GM23338 (cell line): ENCODE measurements around the gene BICDL2.

Source experiments
- CREB1 ChIP-seq: fragments of 250-450 bp; sonication (Bioruptor Pico); IDR thresholded peaks from 2 replicates; pipeline ENCODE4 v1.5.0; 2020; ENCODE audit warnings: low read depth, mild to moderate bottlenecking, moderate library complexity
- ETS1 ChIP-seq: IDR thresholded peaks from 2 replicates; pipeline ENCODE4 v1.6.1; 2016; ENCODE audit warnings: antibody characterized with exemption
- EZH2 ChIP-seq: fragments of 200-600 bp; sonication (generic); IDR thresholded peaks from one replicate; pipeline ENCODE4 v1.8.0; 2017; ENCODE audit warnings: antibody characterized with exemption, mild to moderate bottlenecking, low read depth; ENCODE audit not compliant: unreplicated experiment
- JUNB ChIP-seq: IDR thresholded peaks from one replicate; pipeline ENCODE4 v1.6.1; 2016; ENCODE audit warnings: antibody characterized with exemption; ENCODE audit not compliant: unreplicated experiment
- POLR2AphosphoS5 ChIP-seq: IDR thresholded peaks from 2 replicates; pipeline ENCODE4 v1.6.1; 2016; ENCODE audit warnings: antibody characterized with exemption, low read depth
- REST ChIP-seq: IDR thresholded peaks from one replicate; pipeline ENCODE4 v1.6.1; 2018; ENCODE audit warnings: antibody characterized with exemption; ENCODE audit not compliant: unreplicated experiment
- TF ChIP-seq, protein P1 (sequence below), 2 experiments: fragments of 200-600 bp in 1 of 2; sonication (generic) in 1 of 2; conservative IDR thresholded peaks; 2 replicates each; pipeline versions ENCODE4 v1.5.1 to v1.6.1; 2016 to 2017; ENCODE audit warnings: antibody characterized with exemption in 2 of 2, low read depth in 2 of 2, mild to moderate bottlenecking in 2 of 2, moderate library complexity in 1 of 2

DNA sequence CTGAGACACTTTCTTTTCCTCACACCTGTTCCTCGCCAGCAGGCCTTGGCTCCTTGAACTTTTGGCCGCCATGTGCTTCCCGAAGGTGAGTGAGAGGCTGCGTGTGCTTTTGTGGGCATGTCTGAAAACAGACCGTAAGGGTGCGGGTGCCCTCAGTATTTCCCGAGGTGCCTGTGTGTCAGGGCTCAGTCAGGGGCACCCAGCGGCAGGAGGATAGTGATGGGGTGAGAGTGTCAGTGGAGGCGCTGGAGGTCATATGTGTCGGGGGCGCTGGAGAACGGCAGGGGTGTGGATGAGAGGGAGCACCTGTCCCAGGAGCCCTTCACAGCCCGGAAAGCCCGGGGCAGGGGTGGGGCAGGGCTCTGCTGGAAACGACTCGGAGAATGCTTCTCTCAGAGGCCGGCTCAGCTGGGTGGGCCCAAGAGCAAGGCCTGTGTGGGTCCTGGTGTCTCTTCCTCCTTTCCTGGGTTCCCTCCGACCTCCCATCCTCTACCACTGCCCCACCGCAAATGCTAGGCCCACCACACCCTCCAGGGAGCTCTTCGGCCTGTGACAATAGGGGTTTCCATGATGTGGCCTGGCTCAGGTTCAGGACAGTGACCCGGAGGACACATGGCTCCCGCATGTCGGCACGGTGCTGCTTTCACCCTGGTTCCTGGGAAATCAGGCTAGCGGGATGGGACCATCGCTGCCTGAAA lies 29.1 kb upstream of the BICDL2 start:
- TF ChIP-seq, protein P1, sequence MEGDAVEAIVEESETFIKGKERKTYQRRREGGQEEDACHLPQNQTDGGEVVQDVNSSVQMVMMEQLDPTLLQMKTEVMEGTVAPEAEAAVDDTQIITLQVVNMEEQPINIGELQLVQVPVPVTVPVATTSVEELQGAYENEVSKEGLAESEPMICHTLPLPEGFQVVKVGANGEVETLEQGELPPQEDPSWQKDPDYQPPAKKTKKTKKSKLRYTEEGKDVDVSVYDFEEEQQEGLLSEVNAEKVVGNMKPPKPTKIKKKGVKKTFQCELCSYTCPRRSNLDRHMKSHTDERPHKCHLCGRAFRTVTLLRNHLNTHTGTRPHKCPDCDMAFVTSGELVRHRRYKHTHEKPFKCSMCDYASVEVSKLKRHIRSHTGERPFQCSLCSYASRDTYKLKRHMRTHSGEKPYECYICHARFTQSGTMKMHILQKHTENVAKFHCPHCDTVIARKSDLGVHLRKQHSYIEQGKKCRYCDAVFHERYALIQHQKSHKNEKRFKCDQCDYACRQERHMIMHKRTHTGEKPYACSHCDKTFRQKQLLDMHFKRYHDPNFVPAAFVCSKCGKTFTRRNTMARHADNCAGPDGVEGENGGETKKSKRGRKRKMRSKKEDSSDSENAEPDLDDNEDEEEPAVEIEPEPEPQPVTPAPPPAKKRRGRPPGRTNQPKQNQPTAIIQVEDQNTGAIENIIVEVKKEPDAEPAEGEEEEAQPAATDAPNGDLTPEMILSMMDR (conservative IDR thresholded peaks at IDR 0.05; ENCODE audit: low read depth in 2 of 2): no peak
- TF ChIP-seq EZH2 (no peak), POLR2AphosphoS5 (no peak), CREB1 (no peak), ETS1 (no peak), JUNB (no peak), REST (no peak)
